Neural progenitor cell (in vitro differentiated cells): ENCODE measurements around the gene ERVFRD-1. TPM values are rescaled to one million over a fixed set of nuclear protein-coding genes. Genes with fewer than 3 reads are reported as not detected.

ENCODE experiments used
- DNase-seq: peaks from one replicate; pipeline ENCODE4 v3.0.0-alpha.2; 2016; ENCODE audit warnings: low spot score
- H2AFZ ChIP-seq: fragments of 200-600 bp; sonication (generic); replicated peaks from 2 replicates; pipeline ENCODE4 v1.6.1; 2016; ENCODE audit warnings: antibody characterized with exemption
- H3F3A ChIP-seq: fragments of 200-600 bp; sonication (generic); 2 replicates; pipeline ENCODE4 v1.6.1; 2016; ENCODE audit warnings: antibody characterized with exemption, low read depth
- H3K27ac ChIP-seq: fragments of 200-600 bp; sonication (generic); 2 replicates; pipeline ENCODE4 v1.5.1; 2016; ENCODE audit warnings: mild to moderate bottlenecking
- H3K27me3 ChIP-seq: fragments of 200-600 bp; sonication (generic); 2 replicates; pipeline ENCODE4 v1.6.1; 2016; ENCODE audit warnings: mild to moderate bottlenecking, moderate library complexity
- H3K36me3 ChIP-seq: fragments of 200-600 bp; sonication (generic); 2 replicates; pipeline ENCODE4 v1.5.1; 2016
- H3K4me1 ChIP-seq: fragments of 200-600 bp; sonication (generic); 2 replicates; pipeline ENCODE4 v1.6.1; 2016; ENCODE audit warnings: mixed run types
- H3K4me2 ChIP-seq: fragments of 200-600 bp; sonication (generic); 2 replicates; pipeline ENCODE4 v1.6.1; 2016
- H3K4me3 ChIP-seq: fragments of 200-600 bp; sonication (generic); 2 replicates; pipeline ENCODE4 v1.5.1; 2016
- H3K79me2 ChIP-seq: fragments of 200-600 bp; sonication (generic); 2 replicates; pipeline ENCODE4 v1.6.1; 2016; ENCODE audit warnings: low read depth
- H3K9ac ChIP-seq: fragments of 200-600 bp; sonication (generic); 2 replicates; pipeline ENCODE4 v1.6.1; 2016
- H3K9me3 ChIP-seq: fragments of 200-600 bp; sonication (generic); 2 replicates; pipeline ENCODE4 v1.5.1; 2016; ENCODE audit warnings: low read depth
- H4K20me1 ChIP-seq: fragments of 200-600 bp; sonication (generic); 2 replicates; pipeline ENCODE4 v1.6.1; 2016; ENCODE audit warnings: low read depth
- H3K27ac Mint-ChIP-seq: 3 replicates; pipeline ENCODE4 v1.8.0; 2021; ENCODE audit warnings: mixed read lengths
- H3K27me3 Mint-ChIP-seq: 2 replicates; pipeline ENCODE4 v1.8.0; 2022; ENCODE audit warnings: low read depth, mild to moderate bottlenecking, inconsistent platforms, moderate library complexity, mixed read lengths; ENCODE audit not compliant: insufficient read depth
- H3K36me3 Mint-ChIP-seq: 3 replicates; pipeline ENCODE4 v1.8.0; 2021; ENCODE audit warnings: mixed read lengths
- H3K4me1 Mint-ChIP-seq: 3 replicates; pipeline ENCODE4 v1.8.0; 2021; ENCODE audit warnings: mixed read lengths
- H3K4me3 Mint-ChIP-seq: 3 replicates; pipeline ENCODE4 v1.8.0; 2021; ENCODE audit warnings: mild to moderate bottlenecking, moderate library complexity, mixed read lengths
- H3K9me3 Mint-ChIP-seq: 3 replicates; pipeline ENCODE4 v1.8.0; 2020; ENCODE audit warnings: mixed read lengths
- CTCF ChIP-seq: fragments of 200-600 bp; sonication (generic); IDR thresholded peaks from 2 replicates; pipeline ENCODE4 v1.5.1; 2017; ENCODE audit warnings: antibody characterized with exemption, mild to moderate bottlenecking
- EZH2 ChIP-seq: fragments of 200-600 bp; sonication (generic); IDR thresholded peaks from 2 replicates; pipeline ENCODE4 v1.6.1; 2017; ENCODE audit warnings: antibody characterized with exemption, mild to moderate bottlenecking, moderate library complexity
- EZH2phosphoT487 ChIP-seq: fragments of 200-600 bp; sonication (generic); IDR thresholded peaks from 2 replicates; pipeline ENCODE4 v1.6.1; 2017; ENCODE audit warnings: antibody characterized with exemption
- total RNA-seq: library from RNA; depleted of rRNA; stranded (reverse); fragments of >200 nt; gene quantifications from 2 replicates; pipeline ENCODE4 v1.2.3, GENCODE V29; 2015; ENCODE audit warnings: low replicate concordance

The ERVFRD-1 gene
- total RNA-seq, 1 donor from 2014 or later: not detected

- H3K4me2 ChIP-seq: no peak overlapping the region
- no peak overlapping the region for H3K27ac ChIP-seq
- no peaks in the 10 kb centered on the region for H3K27me3 ChIP-seq
- H3K4me3 ChIP-seq: no peak overlapping the region
- no peaks in the 10 kb centered on the region for H3K9me3 ChIP-seq
- Mint-ChIP-seq H3K36me3 (no peaks in the 10 kb centered on the region), H3K9me3 (no peaks in the 10 kb centered on the region), H3K27me3 (no peaks in the 10 kb centered on the region), H3K4me3 (no peak overlapping the region), H3K4me1 (no peaks in the 10 kb centered on the region), H3K27ac (no peak overlapping the region)
- DNase-seq: no peak
- H3F3A ChIP-seq: peaks cover 4% of the 10 kb centered on the region
- no peak overlapping the region for H3K9ac ChIP-seq
- no peak for TF ChIP-seq EZH2phosphoT487
- TF ChIP-seq CTCF: no peak
- TF ChIP-seq EZH2: no peak
- no peaks in the 10 kb centered on the region for H4K20me1 ChIP-seq
- H3K79me2 ChIP-seq: no peaks in the 10 kb centered on the region
- peaks cover 8% of the 10 kb centered on the region for H3K4me1 ChIP-seq
- H2AFZ ChIP-seq: no peak overlapping the region
- H3K36me3 ChIP-seq: no peaks in the 10 kb centered on the region
Measured at GRCh38 chr6:11072101-11072500, 39.4 kb downstream of the ERVFRD-1 start.

GRCh38 chr6:11069760-11070159 is 41.8 kb downstream of the ERVFRD-1 start:
- Histone ChIP-seq H3K36me3 (no peaks in the 10 kb centered on the region), H3K9me3 (no peaks in the 10 kb centered on the region), H3K27ac (no peak overlapping the region), H3K79me2 (no peaks in the 10 kb centered on the region), H4K20me1 (no peaks in the 10 kb centered on the region), H2AFZ (no peak overlapping the region), H3K9ac (no peak overlapping the region), H3K4me3 (no peak overlapping the region), H3K27me3 (no peaks in the 10 kb centered on the region), H3F3A (peaks cover 19% of the 10 kb centered on the region), H3K4me2 (no peak overlapping the region), H3K4me1 (peaks cover 25% of the 10 kb centered on the region)
- no peaks in the 10 kb centered on the region for H3K9me3 Mint-ChIP-seq
- no peak for DNase-seq
- peaks cover 8% of the 10 kb centered on the region for H3K4me1 Mint-ChIP-seq
- no peak overlapping the region for H3K27ac Mint-ChIP-seq
- no peaks in the 10 kb centered on the region for H3K27me3 Mint-ChIP-seq
- H3K4me3 Mint-ChIP-seq: no peak overlapping the region
- TF ChIP-seq EZH2phosphoT487 (no peak), CTCF (no peak), EZH2 (no peak)
- no peaks in the 10 kb centered on the region for H3K36me3 Mint-ChIP-seq

- DNase-seq: no peak
- H3K4me3 Mint-ChIP-seq: no peak overlapping the region
- Histone ChIP-seq H4K20me1 (no peaks in the 10 kb centered on the region), H2AFZ (peak overlapping the region; percentile 63), H3K4me3 (no peak overlapping the region), H3K79me2 (no peaks in the 10 kb centered on the region), H3K4me2 (peak overlapping the region; percentile 24), H3F3A (peaks cover 27% of the 10 kb centered on the region), H3K9ac (no peak overlapping the region), H3K27me3 (no peaks in the 10 kb centered on the region), H3K27ac (no peak overlapping the region), H3K36me3 (no peaks in the 10 kb centered on the region), H3K4me1 (peaks cover 39% of the 10 kb centered on the region), H3K9me3 (no peaks in the 10 kb centered on the region)
- H3K4me1 Mint-ChIP-seq: peaks cover 10% of the 10 kb centered on the region
- TF ChIP-seq CTCF (no peak), EZH2 (no peak), EZH2phosphoT487 (no peak)
- no peaks in the 10 kb centered on the region for H3K27me3 Mint-ChIP-seq
- H3K9me3 Mint-ChIP-seq: no peaks in the 10 kb centered on the region
- no peaks in the 10 kb centered on the region for H3K36me3 Mint-ChIP-seq
- no peak overlapping the region for H3K27ac Mint-ChIP-seq
Measured at GRCh38 chr6:11067348-11067747, 44.2 kb downstream of the ERVFRD-1 start.
